ENCODE results near the gene KCNK17. TPM values are rescaled to one million over a fixed set of nuclear protein-coding genes. Genes with fewer than 3 reads are reported as not detected.
A peak's percentile ranks its signal among the peaks of the same experiment; 100 is the strongest.

The KCNK17 gene
- total RNA-seq, 1 experiment from 2014 or later = not detected

- H3K9ac ChIP-seq (ENCODE audit: low read length) = peak overlapping the region; percentile 59
- H3K27ac ChIP-seq (ENCODE audit: low read depth, low read length) = peak overlapping the region; percentile 28
- POLR2A ChIA-PET = no interaction called here
- ATAC-seq (no peak), DNase-seq (ENCODE audit: low read depth, low spot score) (no peak)
- BruUV-seq (replicated peaks) = TSS peak; percentile 70
- intact Hi-C loops (cut with micrococcal nuclease) = no loop called here
- H3K4me2 ChIP-seq (ENCODE audit: low read length) = peak overlapping the region; percentile 82
- no peaks in the 10 kb centered on the region for H3K36me3 ChIP-seq (ENCODE audit: control insufficient read depth in 1 of 2, insufficient read depth in 2 of 2, low read length in 2 of 2)
- H3K79me2 ChIP-seq (ENCODE audit: insufficient read depth, low read length) = no peaks in the 10 kb centered on the region
- H4K20me1 ChIP-seq (ENCODE audit: insufficient read depth) = no peaks in the 10 kb centered on the region
- H3K4me1 ChIP-seq (ENCODE audit: control insufficient read depth in 1 of 2, insufficient read depth in 2 of 2, low read length in 2 of 2) = peaks cover 12 to 47% of the 10 kb centered on the region in 2 experiments
- CTCF ChIA-PET = interaction anchor here (1.0 kb wide), 1 partner anchor 23 kb away, joined by 4 read pairs; no protein-coding TSS in a partner anchor
- no peaks in the 10 kb centered on the region for H3K9me3 ChIP-seq (ENCODE audit: control insufficient read depth in 1 of 2, insufficient read depth in 1 of 2, low read depth in 1 of 2, low read length in 2 of 2)
- H3K9me2 ChIP-seq (ENCODE audit: insufficient read depth) = no peaks in the 10 kb centered on the region
- no peak for TF ChIP-seq EGR1 (IDR thresholded peaks at IDR 0.05; ENCODE audit: low read depth)
- TF ChIP-seq ZNF274 (IDR thresholded peaks at IDR 0.05; ENCODE audit: low read depth, low read length) = no peak
- no peak for TF ChIP-seq CBX3 (IDR thresholded peaks at IDR 0.05; ENCODE audit: low read depth)
- TF ChIP-seq SIN3A (IDR thresholded peaks at IDR 0.05; ENCODE audit: low read depth) = no peak
- no peak for TF ChIP-seq TCF7L2 (IDR thresholded peaks at IDR 0.05; ENCODE audit: borderline replicate concordance, extremely low read depth, insufficient read depth, insufficient read length)
- TF ChIP-seq FOSL1 (IDR thresholded peaks at IDR 0.05; ENCODE audit: low read depth) = no peak
- H2AFZ ChIP-seq (ENCODE audit: low read depth, low read length, poor library complexity, severe bottlenecking) = no peak overlapping the region
- H3K27me3 ChIP-seq (ENCODE audit: insufficient read depth, low read length) = no peaks in the 10 kb centered on the region
- RAD21 ChIA-PET (ENCODE audit: low non-redundant PET in 1 of 2, low total read pairs in 2 of 2, uncharacterized antibody in 2 of 2, unreplicated experiment in 2 of 2) = no interaction called here
- no peak overlapping the region for H3K4me3 ChIP-seq (replicated peaks in 1 of 2; ENCODE audit: low read depth in 1 of 2, low read length in 2 of 2)
These were observed 34.7 kb downstream of the KCNK17 start for GRCh38 chr6:39279539-39279938.

- CTCF ChIA-PET = interaction anchor here (0.7 kb wide), 1 partner anchor 25 kb away, joined by 4 read pairs; no protein-coding TSS in a partner anchor
These were observed 37.7 kb downstream of the KCNK17 start for GRCh38 chr6:39276379-39276995.

More at GRCh38 chr6:39276379-39276995, 37.7 kb downstream of the KCNK17 start:
- H3K4me2 ChIP-seq (ENCODE audit: low read length) = no peak overlapping the region
- no peaks in the 10 kb centered on the region for H4K20me1 ChIP-seq (ENCODE audit: insufficient read depth)
- peaks cover 12 to 37% of the 10 kb centered on the region in 2 experiments for H3K4me1 ChIP-seq (ENCODE audit: control insufficient read depth in 1 of 2, insufficient read depth in 2 of 2, low read length in 2 of 2)
- no peaks in the 10 kb centered on the region for H3K9me3 ChIP-seq (ENCODE audit: control insufficient read depth in 1 of 2, insufficient read depth in 1 of 2, low read depth in 1 of 2, low read length in 2 of 2)
- no TSS peak for BruUV-seq (replicated peaks)
- H2AFZ ChIP-seq (ENCODE audit: low read depth, low read length, poor library complexity, severe bottlenecking) = no peak overlapping the region
- no peaks in the 10 kb centered on the region for H3K27me3 ChIP-seq (ENCODE audit: insufficient read depth, low read length)
- TF ChIP-seq ATF3 (IDR thresholded peaks at IDR 0.05) (no peak), EZH2 (IDR thresholded peaks at IDR 0.05) (no peak), TCF7L2 (IDR thresholded peaks at IDR 0.05; ENCODE audit: borderline replicate concordance, extremely low read depth, insufficient read depth, insufficient read length) (no peak), EGR1 (IDR thresholded peaks at IDR 0.05; ENCODE audit: low read depth) (no peak), SIN3A (IDR thresholded peaks at IDR 0.05; ENCODE audit: low read depth) (no peak), YY1 (IDR thresholded peaks at IDR 0.05; ENCODE audit: extremely low read depth, insufficient replicate concordance, low read depth, low read length) (no peak), ZNF274 (IDR thresholded peaks at IDR 0.05; ENCODE audit: low read depth, low read length) (no peak), CBX3 (IDR thresholded peaks at IDR 0.05; ENCODE audit: low read depth) (no peak), ZFX (IDR thresholded peaks at IDR 0.05) (no peak), POLR2A (IDR thresholded peaks at IDR 0.05; ENCODE audit: borderline replicate concordance, extremely low read depth, insufficient read depth, insufficient read length) (no peak), JUND (IDR thresholded peaks at IDR 0.05) (no peak), RAD21 (IDR thresholded peaks at IDR 0.05; ENCODE audit: low read depth) (no peak), SP1 (IDR thresholded peaks at IDR 0.05; ENCODE audit: low read depth) (no peak)
- TF ChIP-seq, protein P1, sequence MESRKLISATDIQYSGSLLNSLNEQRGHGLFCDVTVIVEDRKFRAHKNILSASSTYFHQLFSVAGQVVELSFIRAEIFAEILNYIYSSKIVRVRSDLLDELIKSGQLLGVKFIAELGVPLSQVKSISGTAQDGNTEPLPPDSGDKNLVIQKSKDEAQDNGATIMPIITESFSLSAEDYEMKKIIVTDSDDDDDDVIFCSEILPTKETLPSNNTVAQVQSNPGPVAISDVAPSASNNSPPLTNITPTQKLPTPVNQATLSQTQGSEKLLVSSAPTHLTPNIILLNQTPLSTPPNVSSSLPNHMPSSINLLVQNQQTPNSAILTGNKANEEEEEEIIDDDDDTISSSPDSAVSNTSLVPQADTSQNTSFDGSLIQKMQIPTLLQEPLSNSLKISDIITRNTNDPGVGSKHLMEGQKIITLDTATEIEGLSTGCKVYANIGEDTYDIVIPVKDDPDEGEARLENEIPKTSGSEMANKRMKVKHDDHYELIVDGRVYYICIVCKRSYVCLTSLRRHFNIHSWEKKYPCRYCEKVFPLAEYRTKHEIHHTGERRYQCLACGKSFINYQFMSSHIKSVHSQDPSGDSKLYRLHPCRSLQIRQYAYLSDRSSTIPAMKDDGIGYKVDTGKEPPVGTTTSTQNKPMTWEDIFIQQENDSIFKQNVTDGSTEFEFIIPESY (IDR thresholded peaks at IDR 0.05; ENCODE audit: extremely low read depth, insufficient replicate concordance, low read length) = no peak
- H3K79me2 ChIP-seq (ENCODE audit: insufficient read depth, low read length) = no peaks in the 10 kb centered on the region
- H3K27ac ChIP-seq (ENCODE audit: low read depth, low read length) = no peak overlapping the region
- no peaks in the 10 kb centered on the region for H3K9me2 ChIP-seq (ENCODE audit: insufficient read depth)
- intact Hi-C loops (cut with micrococcal nuclease) = no loop called here
- no peak overlapping the region for H3K4me3 ChIP-seq (replicated peaks in 1 of 2; ENCODE audit: low read depth in 1 of 2, low read length in 2 of 2)
- DNase-seq (ENCODE audit: low read depth, low spot score) (no peak), ATAC-seq (no peak)
- ChIA-PET RAD21 (ENCODE audit: low non-redundant PET in 1 of 2, low total read pairs in 2 of 2, uncharacterized antibody in 2 of 2, unreplicated experiment in 2 of 2) (no interaction called here), POLR2A (no interaction called here)
- no peaks in the 10 kb centered on the region for H3K36me3 ChIP-seq (ENCODE audit: control insufficient read depth in 1 of 2, insufficient read depth in 2 of 2, low read length in 2 of 2)
- no peak overlapping the region for H3K9ac ChIP-seq (ENCODE audit: low read length)
